Putamen (tissue), 1 donor: ENCODE data around the gene OR1K1.
"Not testable (repeated sequence)": the region's sequence is repeated elsewhere in the genome, so short reads cannot be mapped to it uniquely, and the experiment has no call there.

Source experiments
- DNase-seq: peaks from one replicate; pipeline ENCODE4 v3.0.0-alpha.2; 2016; ENCODE audit warnings: low spot score

The OR1K1 gene

GRCh38 chr9:122814545-122814944 is 14.6 kb downstream of the OR1K1 start:
- DNase-seq, result no peak

GRCh38 chr9:122815544-122815943 is 15.6 kb downstream of the OR1K1 start:
- DNase-seq, result no peak

GRCh38 chr9:122816163-122816867 is 16.4 kb downstream of the OR1K1 start:
- DNase-seq, result no peak

GRCh38 chr9:122819326-122819725 is 19.4 kb downstream of the OR1K1 start:
- DNase-seq, result no peak

- peak; percentile 36 for DNase-seq
Observed at GRCh38 chr9:122819791-122820489, 20.0 kb downstream of the OR1K1 start.

GRCh38 chr9:122820490-122820845 is 20.5 kb downstream of the OR1K1 start:
- no peak for DNase-seq

GRCh38 chr9:122821278-122821943 is 21.5 kb downstream of the OR1K1 start:
- DNase-seq, result peak; percentile 53

GRCh38 chr9:122822056-122822455 is 22.1 kb downstream of the OR1K1 start:
- DNase-seq, result no peak

- DNase-seq, result peak; percentile 29
Observed at GRCh38 chr9:122822938-122823337, 23.0 kb downstream of the OR1K1 start.

GRCh38 chr9:122827761-122828093 is 27.8 kb downstream of the OR1K1 start:
- DNase-seq, result no peak

GRCh38 chr9:122828965-122829284 is 29.0 kb downstream of the OR1K1 start:
- not testable (repeated sequence) for DNase-seq

- DNase-seq, result no peak
Observed at GRCh38 chr9:122832194-122832593, 32.3 kb downstream of the OR1K1 start.

GRCh38 chr9:122835313-122835731 is 35.4 kb downstream of the OR1K1 start:
- no peak for DNase-seq

- no peak for DNase-seq
Observed at GRCh38 chr9:122837266-122837850, 37.4 kb downstream of the OR1K1 start.

GRCh38 chr9:122838441-122838840 is 38.5 kb downstream of the OR1K1 start:
- DNase-seq, result not testable (repeated sequence)

- no peak for DNase-seq
Observed at GRCh38 chr9:122841501-122841900, 41.6 kb downstream of the OR1K1 start.

- no peak for DNase-seq
Observed at GRCh38 chr9:122844137-122844536, 44.2 kb downstream of the OR1K1 start.

- DNase-seq, result no peak
Observed at GRCh38 chr9:122845116-122845515, 45.2 kb downstream of the OR1K1 start.

- no peak for DNase-seq
Observed at GRCh38 chr9:122846371-122846940, 46.5 kb downstream of the OR1K1 start.

GRCh38 chr9:122848256-122848943 is 48.5 kb downstream of the OR1K1 start:
- no peak for DNase-seq
